Mononuclear cell (primary cell): ENCODE results near the gene ABI3. TPM values are rescaled to one million over a fixed set of nuclear protein-coding genes. Genes with fewer than 3 reads are reported as not detected.

Source experiments
- H3K27me3 ChIP-seq: 2 replicates; pipeline ENCODE4 v1.6.0; 2011; ENCODE audit warnings: low read length, control low read depth; ENCODE audit not compliant: insufficient read depth
- H3K4me1 ChIP-seq: 2 replicates; pipeline ENCODE4 v1.5.1; 2011; ENCODE audit warnings: mild to moderate bottlenecking, low read length, control low read depth; ENCODE audit not compliant: insufficient read depth
- H3K4me3 ChIP-seq: 2 replicates; pipeline ENCODE4 v1.5.1; 2011; ENCODE audit warnings: mild to moderate bottlenecking, low read length, moderate library complexity
- H3K9me3 ChIP-seq: 2 replicates; pipeline ENCODE4 v1.5.1; 2011; ENCODE audit warnings: low read depth, mild to moderate bottlenecking, control low read depth, low read length
- total RNA-seq: library from RNA; depleted of rRNA; stranded (reverse); fragments of >200 nt; gene quantifications from one replicate; pipeline ENCODE4 v1.2.3, GENCODE V29; 2012

Gene ABI3
- total RNA-seq, 1 donor: 6.3 TPM

DNA sequence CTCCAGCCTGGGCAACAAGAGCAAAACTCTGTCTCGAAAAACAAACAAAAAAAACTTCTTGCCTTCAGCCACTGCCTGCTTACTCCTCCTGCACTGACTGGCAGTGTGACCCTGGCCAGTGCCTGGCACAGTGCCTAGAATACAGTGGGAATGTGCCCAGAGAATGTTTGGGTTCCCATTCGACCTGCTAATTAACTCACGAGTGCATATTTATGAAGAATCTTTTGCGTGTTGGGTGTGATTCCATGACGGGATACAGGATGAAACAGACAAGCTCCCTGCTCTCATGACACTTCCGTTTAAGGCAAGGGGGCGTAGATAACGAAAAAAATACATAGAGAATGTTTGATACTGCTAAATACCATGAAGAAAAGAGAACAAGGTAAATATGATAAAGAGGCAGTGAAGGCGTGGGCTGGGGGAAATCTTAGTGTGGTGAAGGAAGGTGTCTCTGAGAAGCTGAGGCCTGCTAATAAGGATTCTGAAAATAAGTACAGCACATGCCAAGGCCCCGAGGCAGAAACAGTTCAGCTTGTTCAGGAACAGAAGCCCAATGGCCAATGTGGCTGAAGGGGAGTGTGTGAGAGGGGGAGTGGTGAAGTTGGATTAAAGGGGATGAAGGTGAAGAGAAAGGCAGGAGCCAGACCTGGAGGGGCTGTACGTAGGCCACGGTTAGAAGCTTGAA is 4.3 kb downstream of the ABI3 start:
- no peak overlapping the region for H3K4me3 ChIP-seq
- no peaks in the 10 kb centered on the region for H3K9me3 ChIP-seq
- peaks cover 99% of the 10 kb centered on the region for H3K4me1 ChIP-seq
- no peaks in the 10 kb centered on the region for H3K27me3 ChIP-seq

DNA sequence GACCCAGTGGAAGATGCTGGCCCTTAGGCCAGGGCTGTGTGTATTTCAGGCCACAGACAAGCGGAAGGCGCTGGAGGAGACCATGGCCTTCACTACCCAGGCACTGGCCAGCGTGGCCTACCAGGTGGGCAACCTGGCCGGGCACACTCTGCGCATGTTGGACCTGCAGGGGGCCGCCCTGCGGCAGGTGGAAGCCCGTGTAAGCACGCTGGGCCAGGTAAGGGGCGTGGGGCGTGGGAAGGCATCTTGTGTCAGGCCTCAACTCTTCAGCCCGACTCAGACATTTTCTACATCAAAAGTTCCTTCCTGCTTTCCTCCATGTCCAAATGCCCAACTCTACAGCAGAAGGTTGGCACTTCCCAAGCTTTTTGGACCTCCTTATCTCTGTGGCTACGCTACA is 6.0 kb downstream of the ABI3 start:
- H3K27me3 ChIP-seq: no peaks in the 10 kb centered on the region
- H3K4me1 ChIP-seq: peaks cover 89% of the 10 kb centered on the region
- H3K9me3 ChIP-seq: no peaks in the 10 kb centered on the region
- H3K4me3 ChIP-seq: no peak overlapping the region

DNA sequence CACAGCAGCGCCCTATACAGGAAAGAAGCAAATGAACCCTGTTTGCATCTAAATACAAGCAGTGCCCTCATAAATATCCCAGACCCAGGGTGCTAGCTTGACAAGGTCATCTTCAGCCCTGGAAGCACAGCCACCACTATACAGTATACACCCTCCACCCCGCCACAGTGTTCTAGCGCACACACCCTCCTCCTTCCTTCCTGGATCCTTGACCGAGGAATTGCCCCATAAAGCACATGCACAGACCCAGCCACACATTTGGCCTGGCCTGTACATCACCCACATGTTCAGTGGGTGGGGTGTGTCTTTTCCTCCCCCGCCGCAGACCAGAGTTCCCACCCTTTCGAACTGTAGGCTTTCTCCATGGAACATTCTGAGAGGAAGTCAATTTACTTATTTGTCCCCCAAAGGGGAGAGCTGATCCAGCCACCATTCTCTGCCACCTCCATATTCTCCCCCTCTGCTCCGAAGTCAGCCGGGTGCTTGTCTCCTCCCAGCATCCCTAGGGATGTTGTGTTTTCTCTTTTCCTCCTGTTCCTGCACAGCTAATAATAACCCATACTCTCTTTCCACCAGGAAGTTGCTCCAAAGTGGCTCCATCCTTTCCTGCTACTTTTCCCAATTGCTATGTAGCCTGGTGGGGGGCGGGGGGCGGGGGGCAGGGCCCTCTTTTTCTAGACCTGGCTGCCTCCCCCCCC is 6.6 kb downstream of the ABI3 start:
- peaks cover 84% of the 10 kb centered on the region for H3K4me1 ChIP-seq
- no peak overlapping the region for H3K4me3 ChIP-seq
- no peaks in the 10 kb centered on the region for H3K27me3 ChIP-seq
- H3K9me3 ChIP-seq: no peaks in the 10 kb centered on the region

DNA sequence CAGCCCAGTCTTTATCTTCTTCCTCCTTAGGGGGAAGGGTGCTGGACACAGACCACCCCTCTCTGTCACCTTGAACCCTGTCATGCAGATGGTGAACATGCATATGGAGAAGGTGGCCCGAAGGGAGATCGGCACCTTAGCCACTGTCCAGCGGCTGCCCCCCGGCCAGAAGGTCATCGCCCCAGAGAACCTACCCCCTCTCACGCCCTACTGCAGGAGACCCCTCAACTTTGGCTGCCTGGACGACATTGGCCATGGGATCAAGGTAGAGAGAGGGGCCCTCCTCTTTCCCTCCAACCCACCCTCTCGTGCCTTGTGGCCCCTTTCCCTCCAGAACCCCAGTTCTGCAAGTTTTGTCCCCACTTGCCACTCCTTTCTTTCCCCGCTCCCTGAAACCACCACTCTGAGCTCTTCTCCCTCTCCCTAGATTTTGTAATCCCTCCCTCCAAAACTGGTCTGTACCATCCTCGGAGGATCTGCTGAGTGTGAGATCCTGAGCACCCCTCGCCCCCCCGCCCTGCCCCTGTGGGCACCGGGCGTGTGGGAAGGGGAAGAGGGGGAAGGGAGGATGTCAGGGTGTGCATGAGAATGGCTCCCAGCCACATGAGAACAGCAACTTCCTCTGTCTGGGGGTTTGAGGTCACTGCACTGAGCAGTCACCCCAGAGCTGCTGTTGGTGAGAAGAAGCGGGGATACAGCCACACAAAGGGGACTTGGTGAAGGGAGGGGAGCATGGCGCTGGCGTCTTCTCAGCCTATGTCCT is 7.3 kb downstream of the ABI3 start:
- H3K4me3 ChIP-seq: no peak overlapping the region
- no peaks in the 10 kb centered on the region for H3K27me3 ChIP-seq

DNA sequence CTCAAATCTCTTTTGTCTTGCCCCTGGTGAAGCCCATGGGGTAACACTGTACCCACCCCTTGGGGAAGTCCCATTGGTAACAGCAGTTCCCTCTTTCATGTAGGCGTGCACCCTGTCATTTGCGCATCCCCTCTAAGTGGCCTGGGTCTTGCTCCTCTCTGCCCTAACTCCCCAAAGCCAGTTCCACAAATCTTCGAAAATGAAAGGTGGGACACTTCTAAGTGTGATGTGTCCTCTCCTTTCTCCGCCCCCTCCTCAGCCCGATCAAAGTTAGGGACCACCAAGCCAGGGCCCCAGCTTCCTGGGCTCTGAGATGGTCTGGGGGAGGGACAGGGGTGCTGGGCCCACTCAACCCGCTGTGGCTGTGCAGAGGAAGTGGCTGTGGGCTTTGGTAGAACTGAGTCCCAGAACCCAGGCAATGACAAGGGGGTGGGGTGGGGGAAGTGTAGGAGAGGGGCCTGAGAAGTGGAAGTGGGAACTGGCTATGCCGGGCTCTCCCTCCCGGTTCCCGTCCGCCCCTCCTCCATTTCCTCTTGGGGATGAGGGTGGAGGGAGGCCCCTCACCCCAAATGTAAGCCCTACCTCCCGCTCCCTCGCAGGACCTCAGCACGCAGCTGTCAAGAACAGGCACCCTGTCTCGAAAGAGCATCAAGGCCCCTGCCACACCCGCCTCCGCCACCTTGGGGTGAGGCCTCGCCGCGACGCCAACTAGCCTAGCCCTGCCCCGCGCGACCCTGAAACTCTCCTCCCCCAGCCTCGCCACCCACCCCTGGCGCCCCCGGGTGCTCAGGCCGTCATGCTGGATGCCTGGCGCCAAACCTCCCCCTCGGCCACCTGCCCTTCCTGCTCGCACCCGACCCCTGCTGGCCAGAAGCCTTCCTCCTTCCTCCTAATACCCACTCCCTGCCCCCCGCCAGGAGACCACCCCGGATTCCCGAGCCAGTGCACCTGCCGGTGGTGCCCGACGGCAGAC is 8.7 kb downstream of the ABI3 start:
- H3K4me1 ChIP-seq: peaks cover 80% of the 10 kb centered on the region
- no peaks in the 10 kb centered on the region for H3K27me3 ChIP-seq
- H3K4me3 ChIP-seq: no peak overlapping the region
- H3K9me3 ChIP-seq: no peaks in the 10 kb centered on the region

More for the DNA sequence above, 7.3 kb downstream of the ABI3 start:
- Histone ChIP-seq H3K9me3 (no peaks in the 10 kb centered on the region), H3K4me1 (peaks cover 80% of the 10 kb centered on the region)

DNA sequence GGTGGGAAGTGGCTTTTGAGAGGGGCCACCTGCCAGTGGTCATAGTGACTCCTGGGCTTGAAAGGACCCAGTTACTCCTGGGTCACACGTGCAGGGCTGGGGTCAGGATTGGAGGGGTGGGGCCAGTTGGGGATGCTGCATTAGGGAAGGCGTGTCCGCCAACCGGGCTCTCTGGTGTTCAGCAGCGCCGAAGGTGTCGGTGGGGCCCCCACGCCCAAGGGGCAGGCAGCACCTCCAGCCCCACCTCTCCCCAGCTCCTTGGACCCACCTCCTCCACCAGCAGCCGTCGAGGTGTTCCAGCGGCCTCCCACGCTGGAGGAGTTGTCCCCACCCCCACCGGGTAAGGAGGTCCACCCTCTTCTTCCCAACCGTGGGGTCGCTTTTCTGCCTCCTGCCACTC is 9.5 kb downstream of the ABI3 start:
- Histone ChIP-seq H3K4me3 (no peak overlapping the region), H3K27me3 (peaks cover 6% of the 10 kb centered on the region), H3K4me1 (peaks cover 80% of the 10 kb centered on the region), H3K9me3 (no peaks in the 10 kb centered on the region)

DNA sequence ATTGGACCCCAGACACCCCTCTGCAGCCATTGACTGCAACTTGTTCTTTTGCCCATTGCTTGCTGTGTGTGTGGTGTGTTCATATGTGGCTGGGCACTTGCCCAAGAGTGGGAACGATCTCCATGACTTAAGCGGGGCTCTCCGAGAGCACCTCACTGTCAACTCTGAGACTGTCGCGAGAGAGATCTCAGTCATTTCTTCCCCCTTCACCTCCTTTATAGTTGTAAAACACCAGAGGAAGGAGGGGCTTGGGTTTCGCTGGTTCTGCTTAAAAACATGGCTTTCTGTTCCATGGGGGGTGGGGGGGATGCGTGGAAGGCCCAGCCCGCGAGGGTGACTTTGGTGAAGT is 12.6 kb downstream of the ABI3 start:
- peaks cover 69% of the 10 kb centered on the region for H3K4me1 ChIP-seq
- no peak overlapping the region for H3K4me3 ChIP-seq
- H3K27me3 ChIP-seq: peaks cover 17% of the 10 kb centered on the region
- no peaks in the 10 kb centered on the region for H3K9me3 ChIP-seq

DNA sequence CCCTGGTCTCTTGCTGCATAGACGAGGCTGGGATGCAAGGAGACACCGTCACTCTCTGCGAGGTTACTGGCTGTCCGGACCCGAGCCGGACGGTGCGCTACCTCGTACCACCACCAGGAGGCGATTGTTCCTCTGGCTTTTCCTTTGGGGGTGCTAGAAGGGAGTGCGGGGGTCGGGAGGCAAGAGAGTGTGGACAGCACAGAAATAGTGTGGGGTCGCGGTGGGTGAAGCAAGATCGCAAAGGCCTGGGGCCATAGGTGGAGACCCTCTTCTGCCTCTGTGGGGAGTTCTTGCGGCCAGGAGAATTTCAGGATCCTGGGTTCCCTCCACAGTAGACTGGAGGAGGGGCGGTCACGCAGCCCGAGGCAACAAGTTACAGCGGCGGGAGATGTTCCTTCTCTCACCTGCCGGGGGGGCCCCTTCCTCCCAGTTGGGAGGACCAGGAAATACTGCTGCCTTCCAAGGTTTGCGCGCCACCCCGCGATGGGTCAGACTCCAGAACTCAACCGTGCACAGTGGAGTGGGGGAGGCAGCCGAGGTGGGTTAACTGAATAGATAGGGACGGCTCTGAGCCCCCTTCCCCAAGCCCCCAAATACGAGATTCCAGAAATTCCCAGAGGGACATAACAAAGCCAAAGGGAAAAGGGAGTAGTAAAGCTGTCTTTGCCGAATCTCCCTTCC is 13.2 kb downstream of the ABI3 start:
- H3K4me1 ChIP-seq: peaks cover 64% of the 10 kb centered on the region
- no peaks in the 10 kb centered on the region for H3K9me3 ChIP-seq
- H3K27me3 ChIP-seq: peaks cover 17% of the 10 kb centered on the region
- H3K4me3 ChIP-seq: no peak overlapping the region

DNA sequence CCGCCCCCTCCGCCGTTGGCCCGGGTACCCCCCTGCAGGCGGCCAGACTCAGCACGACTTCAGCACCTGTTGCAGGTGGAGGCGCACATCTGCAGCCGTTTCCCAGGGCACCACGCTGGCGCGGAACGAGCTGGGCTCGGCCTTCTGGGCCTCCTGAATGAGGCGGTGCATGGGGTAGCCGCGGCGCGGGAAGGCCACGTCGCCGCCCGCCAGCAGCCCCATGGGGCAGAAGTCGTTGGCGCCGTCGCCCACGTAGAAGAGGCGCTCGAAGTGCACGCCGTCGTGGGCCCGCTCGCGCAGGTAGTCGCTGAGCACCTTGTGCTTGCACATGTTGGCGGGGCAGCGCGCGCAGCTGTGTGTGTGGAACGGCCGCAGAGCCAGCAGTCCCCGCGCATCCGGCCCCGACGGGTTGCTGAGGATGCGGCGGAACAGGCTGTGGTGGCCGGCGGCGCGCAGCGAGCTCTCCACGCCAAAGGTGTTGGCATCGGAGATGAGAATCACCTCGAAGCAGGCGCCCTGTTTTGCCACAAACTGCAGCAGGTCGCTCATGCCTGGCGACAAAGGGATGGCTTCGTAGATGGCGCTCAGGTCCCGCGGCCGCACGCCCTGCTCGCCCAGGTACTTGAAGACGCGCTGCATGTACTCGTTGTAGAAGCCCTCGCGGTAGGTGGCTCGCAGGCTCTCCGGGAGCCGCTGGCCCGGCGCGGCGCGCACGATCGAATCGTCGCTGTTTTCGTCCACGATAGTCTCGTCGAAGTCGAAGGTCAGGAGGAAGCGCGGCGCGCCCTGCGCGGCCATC is 13.9 kb downstream of the ABI3 start:
- H3K4me1 ChIP-seq: peaks cover 57% of the 10 kb centered on the region
- peaks cover 22% of the 10 kb centered on the region for H3K27me3 ChIP-seq
- no peaks in the 10 kb centered on the region for H3K9me3 ChIP-seq
- no peak overlapping the region for H3K4me3 ChIP-seq

DNA sequence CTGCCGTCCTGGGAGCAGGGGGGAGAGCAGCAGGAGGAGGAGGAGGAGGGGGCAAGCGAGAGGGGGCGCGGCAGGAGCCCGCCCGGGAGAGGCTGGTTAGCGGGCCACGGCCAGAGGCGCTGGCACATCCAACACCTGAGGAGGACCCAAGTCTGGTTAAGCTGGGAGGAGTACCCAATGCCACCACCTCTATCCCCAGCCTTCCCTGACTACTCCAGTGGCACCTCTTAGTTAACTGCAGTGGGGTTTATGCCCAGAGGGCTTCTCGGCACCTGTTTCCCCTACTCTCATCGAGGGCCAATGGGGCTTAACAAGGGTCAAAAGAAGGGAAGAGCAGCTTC is 14.5 kb downstream of the ABI3 start:
- Histone ChIP-seq H3K4me3 (no peak overlapping the region), H3K27me3 (peaks cover 26% of the 10 kb centered on the region), H3K9me3 (no peaks in the 10 kb centered on the region), H3K4me1 (peaks cover 56% of the 10 kb centered on the region)

DNA sequence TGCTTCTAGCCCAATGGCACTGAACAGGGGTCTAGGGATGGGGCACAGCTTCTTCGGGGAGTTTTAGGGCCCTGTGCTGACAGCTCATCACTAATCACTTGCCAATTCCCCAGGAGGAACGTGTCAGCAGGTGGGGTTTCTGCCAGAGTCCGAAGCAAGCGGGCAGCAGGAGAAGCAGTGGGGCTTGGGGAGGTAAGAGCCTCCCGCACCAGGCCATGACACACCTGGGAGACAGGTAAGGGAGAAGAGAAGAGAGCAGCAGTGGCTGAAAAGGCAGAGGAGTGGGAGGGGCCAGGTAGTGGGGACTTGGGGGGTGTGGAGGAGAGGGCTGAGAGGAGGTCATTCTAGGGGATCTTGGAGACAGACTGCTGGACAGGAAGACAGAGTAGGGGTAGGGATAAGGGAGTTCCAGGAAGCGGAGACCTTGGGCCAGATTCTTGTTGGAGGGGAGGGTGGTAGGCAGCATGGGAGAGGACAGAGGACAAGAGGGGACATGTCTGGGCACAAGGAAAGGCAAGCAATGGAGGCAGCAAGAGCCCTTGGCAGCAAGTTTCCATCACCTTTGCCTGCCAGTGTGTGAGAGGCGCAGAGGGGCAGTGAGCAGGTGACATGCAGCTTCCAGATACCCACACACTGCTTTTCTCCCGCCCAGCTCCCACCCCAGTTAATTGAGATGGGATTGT is 15.2 kb downstream of the ABI3 start:
- Histone ChIP-seq H3K4me3 (no peak overlapping the region), H3K4me1 (peaks cover 58% of the 10 kb centered on the region), H3K9me3 (no peaks in the 10 kb centered on the region), H3K27me3 (peaks cover 26% of the 10 kb centered on the region)

DNA sequence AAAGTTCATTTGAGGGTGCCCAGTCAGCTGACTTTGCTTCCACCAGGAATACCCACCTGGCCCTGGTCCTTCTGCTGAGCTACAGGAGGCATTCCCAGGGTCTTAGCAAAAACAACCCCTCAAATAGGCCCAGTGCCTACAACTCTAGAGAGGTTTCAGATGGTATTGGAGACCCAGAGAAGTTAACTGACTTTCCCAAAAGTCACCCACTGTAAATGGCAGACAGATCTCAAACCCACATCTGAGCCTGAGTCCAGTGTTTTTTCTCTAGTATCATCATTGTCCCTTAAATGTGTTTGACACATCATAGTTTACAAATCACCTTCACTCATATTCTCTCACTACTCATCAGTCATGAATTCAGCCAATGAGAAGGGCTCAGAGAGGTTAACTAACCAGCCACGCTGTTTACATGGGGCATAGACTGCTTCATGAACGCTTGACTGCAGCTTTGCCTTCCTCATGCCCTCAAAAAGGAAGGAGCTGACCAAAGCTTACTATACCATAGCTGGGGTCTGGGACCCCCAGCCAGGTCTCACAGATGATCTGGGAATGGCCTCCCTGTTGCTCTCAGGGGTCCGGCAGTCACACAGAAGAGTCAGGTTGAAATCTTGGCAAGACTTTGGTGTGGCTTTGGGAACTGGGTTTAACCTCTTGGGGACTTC is 16.4 kb downstream of the ABI3 start:
- Histone ChIP-seq H3K9me3 (no peaks in the 10 kb centered on the region), H3K4me1 (peaks cover 69% of the 10 kb centered on the region), H3K27me3 (peaks cover 32% of the 10 kb centered on the region), H3K4me3 (no peak overlapping the region)
